Measurements from ENCODE around the gene SPI1. TPM values are rescaled to one million over a fixed set of nuclear protein-coding genes. Genes with fewer than 3 reads are reported as not detected.

Gene SPI1
- total RNA-seq, 1 experiment from 2014 or later = not detected

DNA sequence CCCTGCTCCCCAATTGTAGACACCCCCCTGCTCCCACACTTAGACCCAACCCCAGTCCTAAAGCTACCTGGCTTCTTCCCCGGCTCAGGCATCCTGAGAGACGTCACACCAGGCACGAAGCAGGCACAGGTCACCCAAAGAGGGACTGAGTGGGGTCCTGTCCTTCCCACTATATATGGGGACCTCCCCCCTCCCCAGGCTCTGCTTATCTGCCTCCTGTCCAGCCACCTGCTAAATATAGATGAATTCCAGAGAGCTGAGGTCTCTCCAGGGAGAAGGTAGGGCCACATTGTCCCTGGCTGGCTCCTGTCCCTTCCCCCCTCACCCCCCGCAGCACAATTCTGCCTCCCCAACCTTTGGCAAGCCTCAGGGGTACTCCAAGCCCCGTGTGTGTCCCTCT lies 25.8 kb downstream of the SPI1 start, which contains the start of gene MYBPC3:
Gene MYBPC3, minus strand, starts transcription at position 147 of the 400 bp plus-strand sequence. Its CDS starts 55 bp downstream, at position 92.
- Histone ChIP-seq H4K20me1 (ENCODE audit: control insufficient read depth, insufficient read depth, insufficient read length) (peaks cover 2% of the 10 kb centered on the region), H3K23me2 (ENCODE audit: insufficient read length, low read depth, low read length, poor library complexity, severe bottlenecking) (no peaks in the 10 kb centered on the region), H3K9ac (ENCODE audit: extremely low read depth, insufficient read length, low read length) (no peak within 1 kb of the TSS), H2BK15ac (ENCODE audit: low read depth, low read length) (no peak within 1 kb of the TSS), H4K91ac (ENCODE audit: insufficient read length, low read depth, low read length) (no peak within 1 kb of the TSS), H2AK5ac (ENCODE audit: insufficient read length, low read length) (no peak within 1 kb of the TSS), H3K18ac (ENCODE audit: insufficient read length, low read depth, low read length) (no peak within 1 kb of the TSS), H3K9me3 (ENCODE audit: control insufficient read depth, low read depth, low read length) (no peaks in the 10 kb centered on the region), H3K56ac (ENCODE audit: insufficient read length, low read depth, low read length) (no peak within 1 kb of the TSS), H3K4me2 (ENCODE audit: insufficient read depth, insufficient read length, low read length) (no peak within 1 kb of the TSS), H3K23ac (ENCODE audit: insufficient read length, low read depth, low read length) (no peak within 1 kb of the TSS), H3K27ac (ENCODE audit: insufficient read length, low read depth, low read length) (no peak within 1 kb of the TSS), H3K4ac (ENCODE audit: low read depth, low read length) (no peak within 1 kb of the TSS), H2BK120ac (ENCODE audit: low read depth, low read length, poor library complexity, severe bottlenecking) (no peak within 1 kb of the TSS), H3K4me1 (ENCODE audit: insufficient read depth, low read length) (no peaks in the 10 kb centered on the region), H2AFZ (ENCODE audit: low read length) (no peak within 1 kb of the TSS), H4K5ac (ENCODE audit: insufficient read length, low read depth, low read length) (no peak within 1 kb of the TSS), H3K14ac (ENCODE audit: insufficient read depth, low read length) (no peak within 1 kb of the TSS), H2BK20ac (ENCODE audit: low read depth, low read length, poor library complexity, severe bottlenecking) (no peak within 1 kb of the TSS), H4K8ac (replicated peaks; ENCODE audit: insufficient read length, low read depth, low read length) (no peak within 1 kb of the TSS), H3T11ph (ENCODE audit: low read length) (no peak within 1 kb of the TSS), H3K27me3 (ENCODE audit: insufficient read depth, low read length) (no peaks in the 10 kb centered on the region), H3K79me2 (ENCODE audit: insufficient read depth, low read length) (no peaks in the 10 kb centered on the region), H2BK12ac (ENCODE audit: insufficient read length, low read depth, low read length) (no peak within 1 kb of the TSS), H2BK5ac (ENCODE audit: insufficient read length, low read length) (no peak within 1 kb of the TSS), H3K79me1 (ENCODE audit: insufficient read depth, low read depth, low read length, poor library complexity, severe bottlenecking) (no peaks in the 10 kb centered on the region)
- Mint-ChIP-seq H3K27me3 (ENCODE audit: low read depth) (no peaks in the 10 kb centered on the region), H3K9me3 (no peaks in the 10 kb centered on the region), H3K4me3 (peak within 1 kb of the TSS in 1 of 2 experiments; percentile 61; a peak in 1 of 5 replicates), H3K27ac (peak within 1 kb of the TSS in 1 of 3 experiments; percentile 60; a peak in 1 of 7 replicates), H3K36me3 (ENCODE audit: insufficient read depth in 1 of 3, low read depth in 3 of 3) (no peaks in the 10 kb centered on the region), H3K4me1 (peaks cover 11 to 15% of the 10 kb centered on the region in 2 experiments)
- no CpG with 5 or more reads among the region's 5 CpGs for whole genome bisulfite sequencing (ENCODE audit: extremely low coverage, insufficient read length, low lambda C conversion rate)
- DNase-seq = no peak
- TF ChIP-seq CTCF (conservative IDR thresholded peaks at IDR 0.05) = no peak
